CD4-positive, CD25-positive, alpha-beta regulatory T cell (primary cell): Measurements from ENCODE around the gene PAQR9. TPM values are rescaled to one million over a fixed set of nuclear protein-coding genes. Genes with fewer than 3 reads are reported as not detected.

Experiments
- ATAC-seq, 2 donors: fragments of 150-1000 bp; cut with Tn5 transposase; one replicate each; pipeline ENCODE4 v1.10.0; 2021; ENCODE audit warnings: low read depth in 2 of 2, moderate number of reproducible peaks in 2 of 2, moderate library complexity in 1 of 2
- DNase-seq, 3 donors: peaks; one replicate each; pipeline versions ENCODE4 v3.0.0 to v3.0.0-alpha.2; 2012 to 2022; ENCODE audit warnings: mixed read lengths in 1 of 3
- H3K27ac ChIP-seq: one replicate; pipeline ENCODE4 v1.7.0; 2013; ENCODE audit warnings: mild to moderate bottlenecking, low read length; ENCODE audit not compliant: insufficient read depth, poor library complexity, severe bottlenecking
- H3K27me3 ChIP-seq: one replicate; pipeline ENCODE4 v1.7.0; 2013; ENCODE audit warnings: low read length; ENCODE audit not compliant: control insufficient read depth, insufficient read depth
- H3K36me3 ChIP-seq: one replicate; pipeline ENCODE4 v1.7.0; 2013; ENCODE audit warnings: mild to moderate bottlenecking, low read length, moderate library complexity; ENCODE audit not compliant: control insufficient read depth, insufficient read depth
- H3K4me1 ChIP-seq: 2 replicates; pipeline ENCODE4 v1.7.0; 2013; ENCODE audit warnings: mild to moderate bottlenecking, low read length; ENCODE audit not compliant: insufficient read depth, control insufficient read depth, poor library complexity, severe bottlenecking
- H3K4me3 ChIP-seq: one replicate; pipeline ENCODE4 v1.7.0; 2013; ENCODE audit warnings: low read depth, mild to moderate bottlenecking, low read length, moderate library complexity
- H3K9me3 ChIP-seq, 2 experiments: 1 replicate in 1 of 2; 2 replicates in 1 of 2; pipeline ENCODE4 v1.7.0; 2013; ENCODE audit warnings: low read length in 2 of 2, mild to moderate bottlenecking in 1 of 2, moderate library complexity in 1 of 2; ENCODE audit not compliant: control insufficient read depth in 2 of 2
- H3K27ac Mint-ChIP-seq, 3 donors: one replicate each; pipeline ENCODE4 v1.8.0; 2020 to 2022; ENCODE audit warnings: mild to moderate bottlenecking in 3 of 3, mixed read lengths in 3 of 3, moderate library complexity in 2 of 3
- H3K27me3 Mint-ChIP-seq: one replicate; pipeline ENCODE4 v1.8.0; 2022; ENCODE audit warnings: mild to moderate bottlenecking, mixed read lengths
- H3K36me3 Mint-ChIP-seq: one replicate; pipeline ENCODE4 v1.8.0; 2020; ENCODE audit warnings: mixed read lengths
- H3K4me1 Mint-ChIP-seq, 4 donors: one replicate each; pipeline ENCODE4 v1.8.0; 2020 to 2022; ENCODE audit warnings: mixed read lengths in 4 of 4, mild to moderate bottlenecking in 1 of 4
- H3K4me3 Mint-ChIP-seq, 4 donors: one replicate each; pipeline ENCODE4 v1.8.0; 2020 to 2022; ENCODE audit warnings: mild to moderate bottlenecking in 4 of 4, mixed read lengths in 4 of 4, moderate library complexity in 3 of 4
- H3K9me3 Mint-ChIP-seq, 7 donors: one replicate each; pipeline ENCODE4 v1.8.0; 2020 to 2022; ENCODE audit warnings: mixed read lengths in 7 of 7, mild to moderate bottlenecking in 3 of 7, moderate library complexity in 2 of 7
- polyA plus RNA-seq, 4 donors: library from polyadenylated mRNA; unstranded; fragments of 300-500 nt; fragmentation: Illumina TruSeq; gene quantifications; one replicate each; pipeline ENCODE4 v1.2.3, GENCODE V29; 2021
- total RNA-seq: library from RNA; stranded (reverse); gene quantifications from one replicate; pipeline ENCODE4 v1.2.3, GENCODE V29; 2022

PAQR9 gene
- total and polyA plus RNA-seq, 5 donors from 2014 or later, result not detected

- peak; percentile 52 to 58 for ATAC-seq
- no peaks in the 10 kb centered on the region for H3K36me3 ChIP-seq
- no peaks in the 10 kb centered on the region for H3K36me3 Mint-ChIP-seq
- H3K27me3 Mint-ChIP-seq, result peaks cover 9% of the 10 kb centered on the region
- peak overlapping the region; percentile 99 to 100 (median 100) for H3K27ac Mint-ChIP-seq
- H3K27me3 ChIP-seq, result peaks cover 5% of the 10 kb centered on the region
- H3K4me3 ChIP-seq, result peak overlapping the region; percentile 91
- peaks cover 20 to 49% (median 28%) of the 10 kb centered on the region in 4 donors for H3K4me1 Mint-ChIP-seq
- H3K9me3 Mint-ChIP-seq, result no peaks in the 10 kb centered on the region
- no peak for DNase-seq
- no peaks in the 10 kb centered on the region for H3K9me3 ChIP-seq
- H3K4me1 ChIP-seq, result peaks cover 44% of the 10 kb centered on the region
- H3K27ac ChIP-seq, result peak overlapping the region; percentile 95
- peak overlapping the region; percentile 96 to 100 (median 98) for H3K4me3 Mint-ChIP-seq
Measured at GRCh38 chr3:143001034-143001368, 37.5 kb upstream of the PAQR9 start.

- Histone ChIP-seq H3K4me1 (peaks cover 44% of the 10 kb centered on the region), H3K9me3 (no peaks in the 10 kb centered on the region), H3K27me3 (peaks cover 5% of the 10 kb centered on the region), H3K4me3 (peak overlapping the region; percentile 91), H3K27ac (peak overlapping the region; percentile 95), H3K36me3 (no peaks in the 10 kb centered on the region)
- ATAC-seq, result no peak
- peak overlapping the region; percentile 96 to 100 (median 98) for H3K4me3 Mint-ChIP-seq
- H3K4me1 Mint-ChIP-seq, result peaks cover 20 to 44% (median 26%) of the 10 kb centered on the region in 4 donors
- H3K27ac Mint-ChIP-seq, result peak overlapping the region; percentile 99 to 100 (median 100)
- no peak for DNase-seq
- no peaks in the 10 kb centered on the region for H3K9me3 Mint-ChIP-seq
- no peaks in the 10 kb centered on the region for H3K36me3 Mint-ChIP-seq
- peaks cover 10% of the 10 kb centered on the region for H3K27me3 Mint-ChIP-seq
Measured at GRCh38 chr3:143000528-143000927, 37.1 kb upstream of the PAQR9 start.

- Mint-ChIP-seq H3K27ac (peak overlapping the region in 1 of 3 donors; percentile 60), H3K9me3 (no peaks in the 10 kb centered on the region), H3K36me3 (no peaks in the 10 kb centered on the region), H3K4me3 (peak overlapping the region; percentile 96 to 100 (median 98)), H3K27me3 (peaks cover 15% of the 10 kb centered on the region), H3K4me1 (peaks cover 16 to 38% (median 23%) of the 10 kb centered on the region in 4 donors)
- H3K27me3 ChIP-seq, result peaks cover 9% of the 10 kb centered on the region
- ATAC-seq (no peak), DNase-seq (no peak)
- H3K4me1 ChIP-seq, result peaks cover 39% of the 10 kb centered on the region
- H3K27ac ChIP-seq, result no peak overlapping the region
- H3K36me3 ChIP-seq, result no peaks in the 10 kb centered on the region
- no peaks in the 10 kb centered on the region for H3K9me3 ChIP-seq
- H3K4me3 ChIP-seq, result no peak overlapping the region
Measured at GRCh38 chr3:142999881-143000280, 36.4 kb upstream of the PAQR9 start.

GRCh38 chr3:142998439-142998838 is 35.0 kb upstream of the PAQR9 start:
- Histone ChIP-seq H3K9me3 (no peaks in the 10 kb centered on the region), H3K4me3 (no peak overlapping the region), H3K36me3 (no peaks in the 10 kb centered on the region), H3K27me3 (peaks cover 12% of the 10 kb centered on the region), H3K4me1 (peaks cover 25% of the 10 kb centered on the region), H3K27ac (no peak overlapping the region)
- Mint-ChIP-seq H3K27me3 (peaks cover 22% of the 10 kb centered on the region), H3K9me3 (no peaks in the 10 kb centered on the region), H3K4me3 (peak overlapping the region in 1 of 4 donors; percentile 5), H3K27ac (no peak overlapping the region), H3K36me3 (no peaks in the 10 kb centered on the region), H3K4me1 (peaks cover 17 to 31% (median 24%) of the 10 kb centered on the region in 4 donors)
- no peak for ATAC-seq
- no peak for DNase-seq

- H3K27ac ChIP-seq, result no peak overlapping the region
- Mint-ChIP-seq H3K27me3 (peaks cover 22% of the 10 kb centered on the region), H3K4me1 (peaks cover 12 to 21% (median 17%) of the 10 kb centered on the region in 4 donors), H3K27ac (no peak overlapping the region), H3K36me3 (no peaks in the 10 kb centered on the region), H3K4me3 (peak overlapping the region in 1 of 4 donors; percentile 6), H3K9me3 (no peaks in the 10 kb centered on the region)
- no peak overlapping the region for H3K4me3 ChIP-seq
- H3K36me3 ChIP-seq, result no peaks in the 10 kb centered on the region
- peaks cover 15% of the 10 kb centered on the region for H3K4me1 ChIP-seq
- peaks cover 12% of the 10 kb centered on the region for H3K27me3 ChIP-seq
- DNase-seq (no peak), ATAC-seq (no peak)
- no peaks in the 10 kb centered on the region for H3K9me3 ChIP-seq
Measured at GRCh38 chr3:142997330-142997729, 33.9 kb upstream of the PAQR9 start.

- ATAC-seq (peak; percentile 52 to 74), DNase-seq (peak; percentile 35 to 80 (median 63))
- Histone ChIP-seq H3K27ac (no peak overlapping the region), H3K27me3 (peaks cover 12% of the 10 kb centered on the region), H3K4me1 (no peaks in the 10 kb centered on the region), H3K36me3 (no peaks in the 10 kb centered on the region), H3K9me3 (no peaks in the 10 kb centered on the region), H3K4me3 (no peak overlapping the region)
- H3K27me3 Mint-ChIP-seq, result peaks cover 35% of the 10 kb centered on the region
- peak overlapping the region in 1 of 4 donors; percentile 16 for H3K4me3 Mint-ChIP-seq
- peaks cover 4 to 6% (median 4%) of the 10 kb centered on the region in 4 donors for H3K4me1 Mint-ChIP-seq
- no peak overlapping the region for H3K27ac Mint-ChIP-seq
- H3K9me3 Mint-ChIP-seq, result no peaks in the 10 kb centered on the region
- no peaks in the 10 kb centered on the region for H3K36me3 Mint-ChIP-seq
Measured at GRCh38 chr3:142993958-142994442, 30.5 kb upstream of the PAQR9 start.

- Mint-ChIP-seq H3K36me3 (no peaks in the 10 kb centered on the region), H3K27ac (no peak overlapping the region)
- peaks cover 10% of the 10 kb centered on the region for H3K27me3 ChIP-seq
Measured at GRCh38 chr3:142992323-142992722, 28.8 kb upstream of the PAQR9 start.

GRCh38 chr3:142990721-142991120 is 27.2 kb upstream of the PAQR9 start:
- H3K27ac ChIP-seq, result no peak overlapping the region
- ATAC-seq, result no peak

More at GRCh38 chr3:142992323-142992722, 28.8 kb upstream of the PAQR9 start:
- ATAC-seq (no peak), DNase-seq (no peak)
- Histone ChIP-seq H3K27ac (no peak overlapping the region), H3K4me3 (no peak overlapping the region), H3K4me1 (no peaks in the 10 kb centered on the region), H3K9me3 (no peaks in the 10 kb centered on the region), H3K36me3 (no peaks in the 10 kb centered on the region)
- H3K9me3 Mint-ChIP-seq, result no peaks in the 10 kb centered on the region
- no peak overlapping the region for H3K4me3 Mint-ChIP-seq
- peaks cover 4 to 6% (median 4%) of the 10 kb centered on the region in 4 donors for H3K4me1 Mint-ChIP-seq
- H3K27me3 Mint-ChIP-seq, result peaks cover 30% of the 10 kb centered on the region

More at GRCh38 chr3:142990721-142991120, 27.2 kb upstream of the PAQR9 start:
- Mint-ChIP-seq H3K9me3 (no peaks in the 10 kb centered on the region), H3K4me3 (no peak overlapping the region), H3K27me3 (peaks cover 28% of the 10 kb centered on the region), H3K36me3 (no peaks in the 10 kb centered on the region), H3K27ac (no peak overlapping the region), H3K4me1 (peaks cover 4 to 6% (median 4%) of the 10 kb centered on the region in 4 donors)
- no peaks in the 10 kb centered on the region for H3K4me1 ChIP-seq
- no peak for DNase-seq
- H3K27me3 ChIP-seq, result peaks cover 7% of the 10 kb centered on the region
- no peaks in the 10 kb centered on the region for H3K9me3 ChIP-seq
- no peak overlapping the region for H3K4me3 ChIP-seq
- no peaks in the 10 kb centered on the region for H3K36me3 ChIP-seq
